RWPE2 (cell line): ENCODE measurements around the gene SYTL4.

Source experiments
- ATAC-seq: fragments of 200-7000 bp; cut with Tn5 transposase; 3 replicates; pipeline ENCODE4 v1.9.1; 2021; ENCODE audit warnings: low read depth
- DNase-seq: peaks from one replicate; pipeline ENCODE4 v3.0.0-alpha.2; 2020; ENCODE audit warnings: low spot score
- H3K27ac ChIP-seq: fragments of 450-650 bp; 2 replicates; pipeline ENCODE4 v1.5.1; 2017; ENCODE audit warnings: mild to moderate bottlenecking; ENCODE audit not compliant: poor library complexity, severe bottlenecking
- H3K27me3 ChIP-seq: fragments of 250-450 bp; sonication (Bioruptor Pico); 2 replicates; pipeline ENCODE4 v1.5.1; 2021; ENCODE audit warnings: mild to moderate bottlenecking, moderate library complexity; ENCODE audit not compliant: insufficient read depth, poor library complexity, severe bottlenecking
- H3K36me3 ChIP-seq: fragments of 250-450 bp; sonication (Bioruptor Pico); 2 replicates; pipeline ENCODE4 v1.5.1; 2020; ENCODE audit warnings: low read depth, mild to moderate bottlenecking, moderate library complexity
- H3K4me1 ChIP-seq: fragments of 250-450 bp; sonication (Bioruptor Pico); 2 replicates; pipeline ENCODE4 v1.5.1; 2021; ENCODE audit warnings: mild to moderate bottlenecking, moderate library complexity; ENCODE audit not compliant: insufficient read depth, poor library complexity, severe bottlenecking
- H3K4me3 ChIP-seq: fragments of 250-450 bp; sonication (Bioruptor Pico); 2 replicates; pipeline ENCODE4 v1.5.1; 2021; ENCODE audit warnings: mild to moderate bottlenecking, moderate library complexity; ENCODE audit not compliant: severe bottlenecking
- H3K9me3 ChIP-seq: fragments of 250-450 bp; sonication (Bioruptor Pico); 2 replicates; pipeline ENCODE4 v1.5.1; 2021; ENCODE audit warnings: mild to moderate bottlenecking, moderate library complexity; ENCODE audit not compliant: severe bottlenecking
- TF ChIP-seq, protein P1 (sequence below): fragments of 450-650 bp; IDR thresholded peaks from one replicate; pipeline ENCODE4 v1.5.1; 2017; ENCODE audit warnings: mild to moderate bottlenecking, moderate library complexity; ENCODE audit not compliant: poor library complexity, severe bottlenecking

Gene SYTL4

GRCh38 chrX:100659431-100660137 is 72.3 kb downstream of the SYTL4 start:
- H3K36me3 ChIP-seq: no peaks in the 10 kb centered on the region
- no peaks in the 10 kb centered on the region for H3K27me3 ChIP-seq
- ATAC-seq: no peak
- H3K4me3 ChIP-seq: no peak overlapping the region
- no peaks in the 10 kb centered on the region for H3K9me3 ChIP-seq
- no peaks in the 10 kb centered on the region for H3K4me1 ChIP-seq
- TF ChIP-seq, protein P1, sequence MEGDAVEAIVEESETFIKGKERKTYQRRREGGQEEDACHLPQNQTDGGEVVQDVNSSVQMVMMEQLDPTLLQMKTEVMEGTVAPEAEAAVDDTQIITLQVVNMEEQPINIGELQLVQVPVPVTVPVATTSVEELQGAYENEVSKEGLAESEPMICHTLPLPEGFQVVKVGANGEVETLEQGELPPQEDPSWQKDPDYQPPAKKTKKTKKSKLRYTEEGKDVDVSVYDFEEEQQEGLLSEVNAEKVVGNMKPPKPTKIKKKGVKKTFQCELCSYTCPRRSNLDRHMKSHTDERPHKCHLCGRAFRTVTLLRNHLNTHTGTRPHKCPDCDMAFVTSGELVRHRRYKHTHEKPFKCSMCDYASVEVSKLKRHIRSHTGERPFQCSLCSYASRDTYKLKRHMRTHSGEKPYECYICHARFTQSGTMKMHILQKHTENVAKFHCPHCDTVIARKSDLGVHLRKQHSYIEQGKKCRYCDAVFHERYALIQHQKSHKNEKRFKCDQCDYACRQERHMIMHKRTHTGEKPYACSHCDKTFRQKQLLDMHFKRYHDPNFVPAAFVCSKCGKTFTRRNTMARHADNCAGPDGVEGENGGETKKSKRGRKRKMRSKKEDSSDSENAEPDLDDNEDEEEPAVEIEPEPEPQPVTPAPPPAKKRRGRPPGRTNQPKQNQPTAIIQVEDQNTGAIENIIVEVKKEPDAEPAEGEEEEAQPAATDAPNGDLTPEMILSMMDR: no peak
- H3K27ac ChIP-seq: no peak overlapping the region
- no peak for DNase-seq

GRCh38 chrX:100658941-100659381 is 73.0 kb downstream of the SYTL4 start:
- H3K27me3 ChIP-seq: no peaks in the 10 kb centered on the region
- no peaks in the 10 kb centered on the region for H3K36me3 ChIP-seq
- no peaks in the 10 kb centered on the region for H3K9me3 ChIP-seq
- DNase-seq: no peak
- TF ChIP-seq, protein P1: no peak
- H3K4me3 ChIP-seq: no peak overlapping the region
- no peak overlapping the region for H3K27ac ChIP-seq
- ATAC-seq: no peak
- H3K4me1 ChIP-seq: no peaks in the 10 kb centered on the region

- no peak for ATAC-seq
- Histone ChIP-seq H3K36me3 (no peaks in the 10 kb centered on the region), H3K9me3 (no peaks in the 10 kb centered on the region), H3K27ac (no peak overlapping the region), H3K27me3 (no peaks in the 10 kb centered on the region), H3K4me1 (no peaks in the 10 kb centered on the region), H3K4me3 (no peak overlapping the region)
- DNase-seq: no peak
- TF ChIP-seq, protein P1: peak; percentile 24
Measured at GRCh38 chrX:100654261-100654660, 77.7 kb downstream of the SYTL4 start.

DNA sequence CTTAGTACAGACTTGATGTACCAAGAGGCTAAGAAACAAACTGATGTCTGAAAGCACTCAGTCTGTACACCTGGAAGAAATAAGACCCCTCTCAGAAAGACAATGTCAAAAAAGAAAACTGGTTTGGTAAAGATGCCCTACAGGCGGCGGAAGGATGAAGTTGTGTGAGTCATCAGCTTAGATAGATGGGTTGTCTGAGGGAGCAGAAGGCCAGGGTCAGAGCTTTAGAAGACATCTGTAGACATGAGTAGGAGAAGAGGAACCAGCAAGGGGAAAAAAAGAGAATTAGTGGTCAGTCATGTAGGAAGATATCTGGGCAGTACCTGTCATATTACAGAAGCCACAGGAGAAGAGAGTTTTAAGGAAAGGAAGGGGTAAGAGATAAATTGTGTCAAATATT is 79.7 kb downstream of the SYTL4 start:
- H3K27me3 ChIP-seq: no peaks in the 10 kb centered on the region
- H3K9me3 ChIP-seq: no peaks in the 10 kb centered on the region
- ATAC-seq (no peak), DNase-seq (no peak)
- no peak overlapping the region for H3K27ac ChIP-seq
- H3K36me3 ChIP-seq: no peaks in the 10 kb centered on the region
- no peak overlapping the region for H3K4me3 ChIP-seq
- H3K4me1 ChIP-seq: no peaks in the 10 kb centered on the region
- TF ChIP-seq, protein P1: no peak

DNA sequence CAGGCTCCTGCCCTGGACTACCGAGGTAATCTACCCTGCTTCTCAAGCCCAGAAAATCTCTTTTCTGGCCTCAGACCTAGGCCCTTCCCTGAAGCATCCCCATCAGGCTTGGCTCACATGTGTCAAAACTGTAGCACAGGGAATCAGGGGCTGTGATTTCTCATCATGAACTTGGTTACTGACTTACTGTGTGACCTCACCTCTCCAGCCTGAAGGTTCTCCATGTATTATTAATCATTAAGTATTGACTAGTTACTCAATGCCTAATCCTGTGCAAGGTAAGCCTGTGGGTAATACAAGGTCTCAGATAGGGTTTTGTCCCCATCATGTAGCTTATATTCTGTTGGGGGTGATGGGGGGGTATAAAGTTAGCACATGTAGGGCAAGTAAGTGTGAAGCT is 81.1 kb downstream of the SYTL4 start:
- no peaks in the 10 kb centered on the region for H3K27me3 ChIP-seq
- ATAC-seq (no peak), DNase-seq (no peak)
- TF ChIP-seq, protein P1: no peak
- H3K4me1 ChIP-seq: no peaks in the 10 kb centered on the region
- no peak overlapping the region for H3K4me3 ChIP-seq
- H3K36me3 ChIP-seq: no peaks in the 10 kb centered on the region
- H3K9me3 ChIP-seq: no peaks in the 10 kb centered on the region
- H3K27ac ChIP-seq: no peak overlapping the region
